GM21423 (cell line): Measurements from ENCODE around the gene FERMT2.
"Not testable (repeated sequence)": the region's sequence is repeated elsewhere in the genome, so short reads cannot be mapped to it uniquely, and the experiment has no call there.

Experiments
- ATAC-seq: cut with Tn5 transposase; IDR thresholded peaks from one replicate; pipeline ENCODE4 v1.9.1; 2021; ENCODE audit warnings: mild to moderate bottlenecking, moderate library complexity; ENCODE audit not compliant: unreplicated experiment

FERMT2 gene

GRCh38 chr14:52868911-52869618 is 81.8 kb downstream of the FERMT2 start:
- ATAC-seq: no peak

GRCh38 chr14:52864893-52865292 is 86.0 kb downstream of the FERMT2 start:
- ATAC-seq: not testable (repeated sequence)

- no peak for ATAC-seq
Observed at GRCh38 chr14:52863334-52863700, 87.5 kb downstream of the FERMT2 start.

- no peak for ATAC-seq
Observed at GRCh38 chr14:52862632-52863333, 88.1 kb downstream of the FERMT2 start.

GRCh38 chr14:52861403-52861802 is 89.4 kb downstream of the FERMT2 start:
- no peak for ATAC-seq

- ATAC-seq: no peak
Observed at GRCh38 chr14:52860910-52861309, 89.9 kb downstream of the FERMT2 start.

- ATAC-seq: no peak
Observed at GRCh38 chr14:52860209-52860608, 90.6 kb downstream of the FERMT2 start.

GRCh38 chr14:52856139-52856538 is 94.7 kb downstream of the FERMT2 start:
- no peak for ATAC-seq

- no peak for ATAC-seq
Observed at GRCh38 chr14:52853522-52853854, 97.4 kb downstream of the FERMT2 start.

GRCh38 chr14:52852810-52853521 is 97.9 kb downstream of the FERMT2 start:
- no peak for ATAC-seq

- no peak for ATAC-seq
Observed at GRCh38 chr14:52850451-52850909, 100.4 kb downstream of the FERMT2 start.

- ATAC-seq: no peak
Observed at GRCh38 chr14:52848626-52849025, 102.2 kb downstream of the FERMT2 start.

- no peak for ATAC-seq
Observed at GRCh38 chr14:52846591-52846990, 104.3 kb downstream of the FERMT2 start.

- ATAC-seq: no peak
Observed at GRCh38 chr14:52845081-52845480, 105.8 kb downstream of the FERMT2 start.

GRCh38 chr14:52844262-52845060 is 106.4 kb downstream of the FERMT2 start:
- no peak for ATAC-seq

GRCh38 chr14:52840877-52841276 is 110.0 kb downstream of the FERMT2 start:
- ATAC-seq: no peak

GRCh38 chr14:52837451-52837850 is 113.4 kb downstream of the FERMT2 start:
- ATAC-seq: no peak

- ATAC-seq: no peak
Observed at GRCh38 chr14:52836063-52836462, 114.8 kb downstream of the FERMT2 start.

GRCh38 chr14:52835122-52835903 is 115.5 kb downstream of the FERMT2 start:
- no peak for ATAC-seq

- ATAC-seq: no peak
Observed at GRCh38 chr14:52834440-52834842, 116.4 kb downstream of the FERMT2 start.
